Mesothelial cell of epicardium (in vitro differentiated cells): ENCODE data around the gene NPB. TPM values are rescaled to one million over a fixed set of nuclear protein-coding genes. Genes with fewer than 3 reads are reported as not detected.

Experiments used
- DNase-seq, 2 experiments: peaks; one replicate each; pipeline ENCODE4 v3.0.0; 2021; ENCODE audit warnings: low spot score in 2 of 2; ENCODE audit not compliant: unreplicated experiment in 2 of 2
- H3K27ac Mint-ChIP-seq: 2 replicates; pipeline ENCODE4 v1.8.0; 2021; ENCODE audit warnings: mixed read lengths
- H3K27me3 Mint-ChIP-seq: 2 replicates; pipeline ENCODE4 v1.8.0; 2021; ENCODE audit warnings: low read depth, mixed read lengths
- H3K36me3 Mint-ChIP-seq: 2 replicates; pipeline ENCODE4 v1.8.0; 2021; ENCODE audit warnings: mixed read lengths
- H3K4me1 Mint-ChIP-seq: 2 replicates; pipeline ENCODE4 v1.8.0; 2021; ENCODE audit warnings: mixed read lengths
- H3K4me3 Mint-ChIP-seq: 2 replicates; pipeline ENCODE4 v1.8.0; 2021; ENCODE audit warnings: mild to moderate bottlenecking, moderate library complexity, mixed read lengths
- H3K9me3 Mint-ChIP-seq: 2 replicates; pipeline ENCODE4 v1.8.0; 2021; ENCODE audit warnings: mixed read lengths
- total RNA-seq: library from RNA; stranded (reverse); gene quantifications from 3 replicates; pipeline ENCODE4 v1.2.1, GENCODE V29; 2021
- TF ChIP-seq, protein P1 (sequence below): fragments of 200-600 bp; sonication (generic); IDR thresholded peaks from one replicate; pipeline ENCODE4 v1.5.0; 2021; ENCODE audit warnings: antibody characterized with exemption; ENCODE audit not compliant: unreplicated experiment

NPB gene
- 0.75 to 1.7 TPM (median 1.2 TPM) in 3 replicates for total RNA-seq

DNA sequence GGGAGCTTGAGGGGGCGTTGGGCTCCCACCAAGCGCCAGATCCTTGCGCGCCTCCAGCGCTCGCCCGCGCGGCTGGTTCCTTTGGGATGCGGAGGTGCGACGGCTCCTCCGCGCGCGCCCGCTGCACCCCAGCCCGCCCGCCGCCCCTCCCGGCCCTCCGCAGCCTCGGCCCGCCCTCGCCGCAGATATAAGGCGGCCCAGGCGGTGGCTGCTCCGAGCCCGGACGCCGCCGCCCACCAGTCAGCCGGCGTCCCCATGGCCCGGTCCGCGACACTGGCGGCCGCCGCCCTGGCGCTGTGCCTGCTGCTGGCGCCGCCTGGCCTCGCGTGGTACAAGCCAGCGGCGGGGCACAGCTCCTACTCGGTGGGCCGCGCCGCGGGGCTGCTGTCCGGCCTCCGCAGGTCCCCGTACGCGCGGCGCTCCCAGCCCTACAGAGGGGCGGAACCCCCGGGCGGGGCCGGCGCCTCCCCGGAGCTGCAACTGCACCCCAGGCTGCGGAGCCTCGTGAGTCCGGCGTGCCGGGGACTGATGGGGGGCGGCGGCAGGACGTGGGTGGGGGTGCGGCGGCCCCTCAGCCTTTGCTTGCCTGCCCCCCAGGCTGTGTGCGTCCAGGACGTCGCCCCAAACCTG is at the start of gene NPB:
Gene NPB (plus strand): TSS at position 216 of the 630 bp plus-strand sequence. CDS start 40 bp downstream, at position 256.
- H3K4me3 Mint-ChIP-seq, result peak within 1 kb of the TSS; percentile 36
- DNase-seq, result peak in 1 of 2 experiments; percentile 23

DNA sequence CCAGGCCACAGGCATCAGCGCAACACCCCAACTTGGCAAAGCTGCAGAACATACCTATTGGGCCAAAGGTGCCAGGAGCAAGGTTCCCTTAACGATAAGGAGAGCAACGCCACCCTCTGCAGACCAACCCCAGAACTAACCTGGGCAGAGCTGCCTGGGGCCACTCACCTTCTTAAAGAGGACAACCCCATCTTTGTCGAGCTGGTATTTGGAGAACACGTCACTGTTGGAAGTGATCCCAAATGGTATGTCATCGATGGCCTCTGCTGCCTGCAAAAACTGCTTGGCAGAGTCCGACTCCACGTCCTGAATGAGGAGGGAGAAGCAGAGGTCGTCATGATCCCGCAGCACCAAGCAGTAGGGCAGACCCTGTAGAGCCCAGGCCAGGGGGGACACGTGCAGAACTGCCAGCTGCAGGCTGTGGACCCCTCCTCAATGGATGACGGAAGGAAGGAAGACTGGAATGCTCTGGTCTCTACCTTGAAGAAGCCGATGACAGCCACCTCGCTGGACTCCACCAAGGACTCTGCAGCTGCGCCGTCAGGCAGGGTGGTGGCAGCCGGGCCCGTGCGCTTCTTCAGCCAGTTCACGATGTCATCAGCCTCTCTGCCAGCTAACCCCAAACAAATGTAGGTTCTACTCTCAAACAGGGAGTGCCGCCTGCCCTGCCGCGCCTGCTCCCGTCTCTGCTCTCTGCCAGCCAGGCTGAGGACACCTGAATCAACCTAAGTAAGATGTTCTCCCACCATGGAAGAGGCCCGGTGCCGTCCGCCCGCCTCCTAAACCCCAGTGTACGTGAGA is 46.9 kb upstream of the NPB start:
- peaks cover 26% of the 10 kb centered on the region for H3K4me1 Mint-ChIP-seq
- no peak overlapping the region for H3K4me3 Mint-ChIP-seq
- no peaks in the 10 kb centered on the region for H3K27me3 Mint-ChIP-seq
- H3K9me3 Mint-ChIP-seq, result no peaks in the 10 kb centered on the region
- H3K27ac Mint-ChIP-seq, result no peak overlapping the region
- peaks cover 26% of the 10 kb centered on the region for H3K36me3 Mint-ChIP-seq
- DNase-seq, result no peak
- TF ChIP-seq, protein P1, sequence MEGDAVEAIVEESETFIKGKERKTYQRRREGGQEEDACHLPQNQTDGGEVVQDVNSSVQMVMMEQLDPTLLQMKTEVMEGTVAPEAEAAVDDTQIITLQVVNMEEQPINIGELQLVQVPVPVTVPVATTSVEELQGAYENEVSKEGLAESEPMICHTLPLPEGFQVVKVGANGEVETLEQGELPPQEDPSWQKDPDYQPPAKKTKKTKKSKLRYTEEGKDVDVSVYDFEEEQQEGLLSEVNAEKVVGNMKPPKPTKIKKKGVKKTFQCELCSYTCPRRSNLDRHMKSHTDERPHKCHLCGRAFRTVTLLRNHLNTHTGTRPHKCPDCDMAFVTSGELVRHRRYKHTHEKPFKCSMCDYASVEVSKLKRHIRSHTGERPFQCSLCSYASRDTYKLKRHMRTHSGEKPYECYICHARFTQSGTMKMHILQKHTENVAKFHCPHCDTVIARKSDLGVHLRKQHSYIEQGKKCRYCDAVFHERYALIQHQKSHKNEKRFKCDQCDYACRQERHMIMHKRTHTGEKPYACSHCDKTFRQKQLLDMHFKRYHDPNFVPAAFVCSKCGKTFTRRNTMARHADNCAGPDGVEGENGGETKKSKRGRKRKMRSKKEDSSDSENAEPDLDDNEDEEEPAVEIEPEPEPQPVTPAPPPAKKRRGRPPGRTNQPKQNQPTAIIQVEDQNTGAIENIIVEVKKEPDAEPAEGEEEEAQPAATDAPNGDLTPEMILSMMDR, result no peak

More for the DNA sequence above, at the start of gene NPB:
- no peaks in the 10 kb centered on the region for H3K9me3 Mint-ChIP-seq
- H3K27me3 Mint-ChIP-seq, result peaks cover 17% of the 10 kb centered on the region
- H3K36me3 Mint-ChIP-seq, result peaks cover 10% of the 10 kb centered on the region
- H3K27ac Mint-ChIP-seq, result no peak within 1 kb of the TSS
- no peaks in the 10 kb centered on the region for H3K4me1 Mint-ChIP-seq
- TF ChIP-seq, protein P1, result no peak

DNA sequence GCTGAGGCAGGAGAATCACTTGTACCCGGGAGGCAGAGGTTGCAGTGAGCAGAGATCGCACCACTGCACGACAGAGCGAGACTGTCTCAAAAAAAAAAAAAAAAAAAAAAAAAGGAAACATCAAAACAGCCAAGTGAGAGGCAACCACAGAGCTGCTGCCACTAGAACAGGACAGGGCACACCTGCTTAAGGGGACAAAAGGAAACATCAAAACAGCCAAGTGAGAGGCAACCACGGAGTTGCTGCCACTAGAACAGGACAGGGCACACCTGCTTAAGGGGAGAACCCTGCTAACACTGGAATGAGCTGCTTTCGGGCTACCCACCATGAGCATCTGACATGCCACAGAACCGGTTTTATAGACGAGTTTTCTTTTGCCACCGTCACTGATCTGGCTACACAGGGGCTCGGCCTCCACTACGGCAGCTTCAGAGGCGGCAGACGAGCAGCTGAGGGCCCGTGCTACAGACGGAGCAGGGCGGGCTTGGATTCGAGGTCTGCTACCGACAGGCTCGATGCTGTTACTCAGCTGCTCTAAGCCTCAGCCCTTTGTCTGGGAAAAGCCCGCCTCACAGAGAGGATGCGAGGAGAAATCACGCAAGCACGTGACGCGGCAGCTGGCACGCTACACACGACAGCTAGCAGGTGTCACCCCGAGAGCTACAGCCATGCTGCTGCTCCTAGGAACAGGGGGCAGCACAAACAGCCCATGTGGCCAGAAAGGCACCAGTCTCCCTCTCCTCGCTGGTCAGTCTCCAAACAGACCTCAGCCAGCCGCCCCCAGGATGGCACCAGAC is 43.7 kb upstream of the NPB start:
- no peaks in the 10 kb centered on the region for H3K9me3 Mint-ChIP-seq
- TF ChIP-seq, protein P1, result no peak
- H3K4me3 Mint-ChIP-seq, result peak overlapping the region; percentile 85
- peaks cover 2% of the 10 kb centered on the region for H3K27me3 Mint-ChIP-seq
- no peak for DNase-seq
- peaks cover 39% of the 10 kb centered on the region for H3K4me1 Mint-ChIP-seq
- H3K36me3 Mint-ChIP-seq, result peaks cover 15% of the 10 kb centered on the region
- H3K27ac Mint-ChIP-seq, result peak overlapping the region; percentile 34

DNA sequence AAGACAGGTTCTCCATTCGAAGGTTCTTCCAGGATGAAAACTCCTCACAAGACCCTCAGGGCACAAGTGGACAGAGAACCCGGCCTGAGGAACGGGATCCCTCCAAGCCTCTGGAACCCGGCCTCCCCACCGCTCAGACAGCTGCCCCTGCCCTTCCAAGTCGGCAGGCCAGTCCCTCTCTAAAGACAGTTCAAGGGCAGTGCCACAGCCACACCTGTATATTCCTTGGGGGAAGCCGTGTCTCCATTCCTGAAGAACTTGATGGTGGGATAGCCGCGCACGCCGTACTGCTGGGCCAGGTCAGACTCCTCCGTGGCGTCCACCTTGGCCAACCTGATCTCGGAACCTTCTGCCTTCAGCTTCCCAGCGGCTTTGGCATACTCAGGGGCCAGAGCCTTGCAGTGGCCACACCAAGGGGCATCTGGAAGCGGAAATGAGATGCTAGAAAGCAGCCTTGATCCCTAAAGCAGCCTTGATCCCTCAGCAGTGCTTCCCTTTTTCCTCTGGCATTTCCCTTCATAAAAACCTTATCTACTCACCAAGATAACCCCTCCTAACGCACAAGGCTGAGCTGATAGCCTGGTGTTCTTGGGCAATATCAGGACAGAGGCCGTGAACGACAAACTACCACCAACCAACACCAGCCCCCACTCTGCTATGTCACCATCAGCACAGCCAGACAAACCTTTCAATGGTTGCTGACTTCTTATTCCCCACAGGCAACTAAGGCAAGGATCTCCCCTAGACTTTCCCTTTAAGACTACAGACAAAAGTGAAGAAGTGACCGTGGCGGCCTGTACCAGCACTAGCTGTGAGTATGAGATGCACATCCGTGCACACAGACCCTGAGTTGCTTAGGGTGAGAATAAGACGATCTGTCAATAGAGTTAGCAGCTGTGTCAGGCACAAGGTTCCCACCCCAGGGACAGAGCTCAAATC is 42.8 kb upstream of the NPB start:
- Mint-ChIP-seq H3K4me3 (peak overlapping the region; percentile 85), H3K36me3 (peaks cover 9% of the 10 kb centered on the region), H3K27ac (peak overlapping the region; percentile 93), H3K4me1 (peaks cover 43% of the 10 kb centered on the region), H3K27me3 (peaks cover 2% of the 10 kb centered on the region), H3K9me3 (no peaks in the 10 kb centered on the region)
- TF ChIP-seq, protein P1, result no peak
- DNase-seq, result no peak
